ENCODE results near the gene VBP1. TPM values are rescaled to one million over a fixed set of nuclear protein-coding genes. Genes with fewer than 3 reads are reported as not detected.

VBP1 gene
- total RNA-seq, 2 experiments from 2014 or later, result 54.1 to 68.9 TPM

Other genes starting within 250 kb of the VBP1 start
- 10 to 100 TPM; 12.7 to 15.0 TPM for gene F8, start 193.7 kb upstream of the VBP1 start, total RNA-seq
- 10 to 100 TPM; 44.3 to 52.6 TPM for gene FUNDC2, start 189.6 kb upstream of the VBP1 start, total RNA-seq
- 1 to 10 TPM; 3.4 to 3.7 TPM for gene CMC4, start 145.3 kb upstream of the VBP1 start, total RNA-seq
- 10 to 100 TPM; 23.1 to 25.3 TPM for gene MTCP1, start 145.3 kb upstream of the VBP1 start, total RNA-seq
- 10 to 100 TPM; 25.2 to 33.4 TPM for gene BRCC3, start 145.0 kb upstream of the VBP1 start, total RNA-seq
- 10 to 100 TPM in 1 of 2 experiments, 1 to 10 TPM in 1; 9.4 to 12.9 TPM for gene RAB39B, start 48.0 kb downstream of the VBP1 start, total RNA-seq
- 1 to 10 TPM in 1 of 2 experiments, under 1 TPM in 1; 0.35 to 1.0 TPM for gene CLIC2, start 118.2 kb downstream of the VBP1 start, total RNA-seq
- not detected for gene F8A2, start 165.6 kb downstream of the VBP1 start, total RNA-seq
- 10 to 100 TPM; 10.5 to 10.8 TPM for gene F8A3, start 242.2 kb downstream of the VBP1 start, total RNA-seq